IMR-90 (cell line): ENCODE measurements around the gene FDXR. TPM values are rescaled to one million over a fixed set of nuclear protein-coding genes. Genes with fewer than 3 reads are reported as not detected.

ENCODE experiments used
- ATAC-seq: fragments of 200-7000 bp; cut with Tn5 transposase; 2 replicates; pipeline ENCODE4 v1.9.1; 2020; ENCODE audit warnings: low read depth, mild to moderate bottlenecking, moderate library complexity
- BruUV-seq: library from RNA; stranded (reverse); fragments of 400-500 nt; replicated peaks from 2 replicates; lab custom pipeline; 2021; lab: Mats Ljungman, UMichigan
- CTCF ChIA-PET: fragments of 300-600 bp; formaldehyde crosslinking; extraction: SDS; loops from one replicate; lab custom pipeline; 2021; ENCODE audit warnings: antibody characterized with exemption; lab: Yijun Ruan, JAX
- POLR2A ChIA-PET: fragments of 300-600 bp; sonication (Branson Sonifier 250); formaldehyde crosslinking; loops from one replicate; lab custom pipeline; 2022; ENCODE audit warnings: antibody characterized with exemption; ENCODE audit not compliant: unreplicated experiment; lab: Charles Lee
- DNase-seq: peaks from one replicate; pipeline ENCODE4 v3.0.0; 2013
- H2AFZ ChIP-seq: replicated peaks from 2 replicates; pipeline ENCODE3; 2013; ENCODE audit warnings: low read length, mild to moderate bottlenecking; ENCODE audit not compliant: poor library complexity
- H2AK5ac ChIP-seq: 2 replicates; pipeline ENCODE4 v1.6.1; 2013; ENCODE audit warnings: low read depth, low read length, inconsistent platforms
- H2AK9ac ChIP-seq: replicated peaks from 2 replicates; pipeline ENCODE3; 2013; ENCODE audit warnings: mild to moderate bottlenecking, low read depth, low read length, moderate library complexity; ENCODE audit not compliant: poor library complexity
- H2BK120ac ChIP-seq: 2 replicates; pipeline ENCODE4 v1.6.1; 2013; ENCODE audit warnings: low read depth, low read length, inconsistent platforms
- H2BK15ac ChIP-seq: 3 replicates; pipeline ENCODE4 v1.6.1; 2013; ENCODE audit warnings: low read depth, low read length, inconsistent platforms
- H2BK20ac ChIP-seq: 2 replicates; pipeline ENCODE4 v1.6.1; 2013; ENCODE audit warnings: low read depth, mild to moderate bottlenecking, inconsistent platforms, low read length, moderate library complexity
- H2BK5ac ChIP-seq: 2 replicates; pipeline ENCODE4 v1.6.1; 2013; ENCODE audit warnings: mild to moderate bottlenecking, low read depth, low read length, inconsistent platforms; ENCODE audit not compliant: poor library complexity, severe bottlenecking
- H3K14ac ChIP-seq: replicated peaks from 2 replicates; pipeline ENCODE4 v1.6.1; 2013; ENCODE audit warnings: low read depth, low read length, inconsistent platforms
- H3K18ac ChIP-seq: 2 replicates; pipeline ENCODE4 v1.6.1; 2013; ENCODE audit warnings: low read depth, low read length, control low read depth
- H3K23ac ChIP-seq: 2 replicates; pipeline ENCODE4 v1.6.1; 2013; ENCODE audit warnings: low read depth, low read length, inconsistent platforms
- H3K27ac ChIP-seq: 2 replicates; pipeline ENCODE4 v1.5.1; 2013; ENCODE audit warnings: mild to moderate bottlenecking, control low read depth, low read length; ENCODE audit not compliant: insufficient read depth
- H3K27me3 ChIP-seq: 2 replicates; pipeline ENCODE4 v1.6.1; 2013; ENCODE audit warnings: low read length; ENCODE audit not compliant: control insufficient read depth, insufficient read depth
- H3K36me3 ChIP-seq: 2 replicates; pipeline ENCODE4 v1.6.1; 2013; ENCODE audit warnings: low read length, mixed read lengths; ENCODE audit not compliant: control insufficient read depth, insufficient read depth
- H3K4ac ChIP-seq: 2 replicates; pipeline ENCODE4 v1.6.1; 2013; ENCODE audit warnings: low read depth, low read length, inconsistent platforms
- H3K4me1 ChIP-seq: 2 replicates; pipeline ENCODE4 v1.6.1; 2013; ENCODE audit warnings: low read length, mixed read lengths; ENCODE audit not compliant: control insufficient read depth, insufficient read depth
- H3K4me2 ChIP-seq: 2 replicates; pipeline ENCODE4 v1.6.1; 2013; ENCODE audit warnings: low read depth, mild to moderate bottlenecking, control low read depth, low read length, moderate library complexity
- H3K4me3 ChIP-seq: 2 replicates; pipeline ENCODE4 v1.5.1; 2013; ENCODE audit warnings: low read depth, mild to moderate bottlenecking, control low read depth, low read length, moderate library complexity; ENCODE audit not compliant: insufficient read depth
- H3K56ac ChIP-seq: 2 replicates; pipeline ENCODE4 v1.6.1; 2013; ENCODE audit warnings: low read length, inconsistent platforms; ENCODE audit not compliant: insufficient read depth; ENCODE audit errors: extremely low read depth
- H3K79me1 ChIP-seq, 2 experiments: 2 replicates each; pipeline ENCODE4 v1.6.1; 2013; ENCODE audit warnings: low read length in 2 of 2, inconsistent platforms in 1 of 2, low read depth in 1 of 2
- H3K9ac ChIP-seq: 2 replicates; pipeline ENCODE4 v1.6.1; 2013; ENCODE audit warnings: low read depth, low read length, control low read depth
- H3K9me1 ChIP-seq: 2 replicates; pipeline ENCODE4 v1.6.1; 2013; ENCODE audit warnings: low read length, inconsistent platforms; ENCODE audit not compliant: insufficient read depth
- H3K9me3 ChIP-seq: 2 replicates; pipeline ENCODE4 v1.6.1; 2013; ENCODE audit warnings: low read length; ENCODE audit not compliant: control insufficient read depth, insufficient read depth
- H4K20me1 ChIP-seq: 2 replicates; pipeline ENCODE4 v1.6.1; 2013; ENCODE audit warnings: low read length, inconsistent platforms; ENCODE audit not compliant: insufficient read depth
- H4K5ac ChIP-seq: 2 replicates; pipeline ENCODE4 v1.6.1; 2013; ENCODE audit warnings: mild to moderate bottlenecking, low read depth, low read length, control low read depth
- H4K8ac ChIP-seq, 2 experiments: 2 replicates each; pipeline ENCODE4 v1.6.1; 2013; ENCODE audit warnings: low read depth in 2 of 2, low read length in 2 of 2, control low read depth in 1 of 2, inconsistent platforms in 1 of 2
- H4K91ac ChIP-seq: 2 replicates; pipeline ENCODE4 v1.6.1; 2013; ENCODE audit warnings: low read depth, low read length, inconsistent platforms; ENCODE audit not compliant: insufficient read depth
- CHD1 ChIP-seq: IDR thresholded peaks from 2 replicates; pipeline ENCODE4 v1.6.1; 2012; ENCODE audit warnings: low read depth, low read length, improper control_type of control experiment
- CTCF ChIP-seq: conservative IDR thresholded peaks from 2 replicates; pipeline ENCODE4 v1.5.1; 2012; ENCODE audit warnings: mild to moderate bottlenecking, low read depth, low read length, improper control_type of control experiment
- ELK1 ChIP-seq: fragments of 150-350 bp; IDR thresholded peaks from 2 replicates; pipeline ENCODE4 v1.6.1; 2016; ENCODE audit warnings: low read depth, mild to moderate bottlenecking, low read length, moderate library complexity, borderline replicate concordance
- FOS ChIP-seq: fragments of 150-350 bp; IDR thresholded peaks from 2 replicates; pipeline ENCODE4 v1.6.1; 2016; ENCODE audit warnings: low read depth, low read length
- MAFK ChIP-seq: IDR thresholded peaks from 2 replicates; pipeline ENCODE4 v1.6.1; 2012; ENCODE audit warnings: low read depth, low read length, improper control_type of control experiment
- MXI1 ChIP-seq: IDR thresholded peaks from 2 replicates; pipeline ENCODE4 v1.6.1; 2012; ENCODE audit warnings: low read depth, mild to moderate bottlenecking, low read length, moderate library complexity, borderline replicate concordance
- NFE2L2 ChIP-seq: fragments of 150-350 bp; IDR thresholded peaks from 2 replicates; pipeline ENCODE4 v1.6.1; 2016; ENCODE audit warnings: low read depth, mild to moderate bottlenecking, low read length
- POLR2A ChIP-seq: IDR thresholded peaks from 2 replicates; pipeline ENCODE4 v1.6.1; 2012; ENCODE audit warnings: mild to moderate bottlenecking, low read depth, low read length
- RAD21 ChIP-seq: IDR thresholded peaks from 2 replicates; pipeline ENCODE4 v1.6.1; 2012; ENCODE audit warnings: low read length, improper control_type of control experiment
- RFX5 ChIP-seq: IDR thresholded peaks from 2 replicates; pipeline ENCODE4 v1.8.0; 2012; ENCODE audit warnings: low read depth, mild to moderate bottlenecking, low read length, moderate library complexity
- SMC3 ChIP-seq: fragments of 150-350 bp; IDR thresholded peaks from 2 replicates; pipeline ENCODE4 v1.6.1; 2016; ENCODE audit warnings: low read depth, mild to moderate bottlenecking, antibody characterized with exemption, low read length, moderate library complexity
- USF2 ChIP-seq: fragments of 150-350 bp; IDR thresholded peaks from 2 replicates; pipeline ENCODE4 v1.6.1; 2017; ENCODE audit warnings: mild to moderate bottlenecking, antibody characterized with exemption, low read length, low read depth
- WGBS, 2 experiments: methylation state at CpG; one replicate each; pipeline versions ENCODE4 v1.1.5 to v1.1.7; 2013; ENCODE audit warnings: missing lambda C conversion rate in 2 of 2; ENCODE audit not compliant: insufficient read length in 1 of 2; ENCODE audit errors: extremely low coverage in 2 of 2; 5-methylcytosine and 5-hydroxymethylcytosine counted together
- dilution Hi-C: fragments of 300-500 bp; cut with HindIII; formaldehyde crosslinking; loops from one replicate; pipeline ENCODE4 v1.14.3; 2018; ENCODE audit warnings: low sequenced_read_pairs; ENCODE audit not compliant: unreplicated experiment
- in situ Hi-C: fragments of 300-500 bp; cut with MboI; formaldehyde crosslinking; loops from 3 replicates; pipeline ENCODE4 v1.14.3; 2019; ENCODE audit warnings: low sequenced_read_pairs, inconsistent platforms, mixed read lengths
- intact Hi-C: fragments of 100-400 bp; cut with micrococcal nuclease; formaldehyde crosslinking; loops from 2 replicates; pipeline ENCODE4 v1.10.0; 2022
- polyA plus RNA-seq, 3 experiments: library from polyadenylated mRNA; depleted of rRNA; stranded (reverse); fragments of >200 nt; gene quantifications; 2 replicates each; pipeline ENCODE4 v1.2.3, GENCODE V29; 2012; ENCODE audit warnings: low replicate concordance in 1 of 3
- total RNA-seq: library from RNA; depleted of rRNA; stranded (reverse); fragments of >200 nt; gene quantifications from 2 replicates; pipeline ENCODE4 v1.2.3, GENCODE V29; 2012

The FDXR gene
- total and polyA plus RNA-seq, 2 of the 4 experiments (the other 2 are of a cell fraction), result 12.4 to 18.6 TPM

GRCh38 chr17:74856112-74856511, 16.7 kb downstream of the FDXR start (continued):
- TF ChIP-seq USF2 (no peak), MXI1 (no peak), CHD1 (no peak)

- POLR2A ChIA-PET, result no interaction called here
- peaks cover 81% of the 10 kb centered on the region for H3K27me3 ChIP-seq
- TF ChIP-seq MXI1, result no peak
- TF ChIP-seq MAFK, result no peak
- no peak for TF ChIP-seq RAD21
- TF ChIP-seq SMC3, result no peak
- no peak for TF ChIP-seq RFX5
- TF ChIP-seq ELK1, result no peak
- no peak for TF ChIP-seq USF2
- TF ChIP-seq POLR2A, result no peak
- no peak for TF ChIP-seq FOS
- no peak for TF ChIP-seq CTCF
- no peak for TF ChIP-seq NFE2L2
- TF ChIP-seq CHD1, result no peak
These were observed 17.5 kb downstream of the FDXR start for GRCh38 chr17:74855323-74855722.

More at GRCh38 chr17:74855323-74855722, 17.5 kb downstream of the FDXR start:
- H3K27ac ChIP-seq, result no peak overlapping the region
- no peak overlapping the region for H3K4ac ChIP-seq
- no peak overlapping the region for H4K8ac ChIP-seq
- ATAC-seq (no peak), DNase-seq (no peak)
- H3K4me3 ChIP-seq, result no peak overlapping the region
- no TSS peak for BruUV-seq
- H2AK5ac ChIP-seq, result no peak overlapping the region
- no peaks in the 10 kb centered on the region for H3K9me1 ChIP-seq
- CTCF ChIA-PET, result no interaction called here
- in situ Hi-C loops, result loop anchor here (25.0 kb wide), 1 partner anchor 643 kb away; the partner anchor contains the start of genes RPL38 and TTYH2
- peaks cover 2% of the 10 kb centered on the region; the same call in 1 of the 2 replicates for H3K9me3 ChIP-seq
- no peak overlapping the region for H4K5ac ChIP-seq
- dilution Hi-C loops, result no loop called here
- no peak overlapping the region for H2BK120ac ChIP-seq
- no peak overlapping the region for H3K18ac ChIP-seq
- no peak overlapping the region for H2BK5ac ChIP-seq
- H3K4me2 ChIP-seq, result no peak overlapping the region
- no peak overlapping the region for H2AK9ac ChIP-seq
- no peak overlapping the region for H4K91ac ChIP-seq
- no peak overlapping the region for H3K14ac ChIP-seq
- H2BK15ac ChIP-seq, result no peak overlapping the region
- H2BK20ac ChIP-seq, result no peak overlapping the region
- no peaks in the 10 kb centered on the region; the same call in 1 of the 2 replicates for H4K20me1 ChIP-seq
- no peak overlapping the region for H2AFZ ChIP-seq
- H3K36me3 ChIP-seq, result no peaks in the 10 kb centered on the region
- H3K56ac ChIP-seq, result no peak overlapping the region
- no peak overlapping the region for H3K9ac ChIP-seq
- H3K23ac ChIP-seq, result no peak overlapping the region
- intact Hi-C loops, result no loop called here
- H3K79me1 ChIP-seq, result no peaks in the 10 kb centered on the region
- 43% methylated on average over 1 of the region's 4 CpGs; no CpG with 5 or more reads in 1 of the 2 experiments for WGBS, 2 experiments
- no peaks in the 10 kb centered on the region; the same call in 1 of the 2 replicates for H3K4me1 ChIP-seq
